GM18858 (cell line): ENCODE data around the gene RALB.
A peak's percentile ranks its signal among the peaks of the same experiment; 100 is the strongest.

Experiments used
- ATAC-seq: cut with Tn5 transposase; IDR thresholded peaks from one replicate; pipeline ENCODE4 v1.9.1; 2021; ENCODE audit not compliant: unreplicated experiment

The RALB gene

DNA sequence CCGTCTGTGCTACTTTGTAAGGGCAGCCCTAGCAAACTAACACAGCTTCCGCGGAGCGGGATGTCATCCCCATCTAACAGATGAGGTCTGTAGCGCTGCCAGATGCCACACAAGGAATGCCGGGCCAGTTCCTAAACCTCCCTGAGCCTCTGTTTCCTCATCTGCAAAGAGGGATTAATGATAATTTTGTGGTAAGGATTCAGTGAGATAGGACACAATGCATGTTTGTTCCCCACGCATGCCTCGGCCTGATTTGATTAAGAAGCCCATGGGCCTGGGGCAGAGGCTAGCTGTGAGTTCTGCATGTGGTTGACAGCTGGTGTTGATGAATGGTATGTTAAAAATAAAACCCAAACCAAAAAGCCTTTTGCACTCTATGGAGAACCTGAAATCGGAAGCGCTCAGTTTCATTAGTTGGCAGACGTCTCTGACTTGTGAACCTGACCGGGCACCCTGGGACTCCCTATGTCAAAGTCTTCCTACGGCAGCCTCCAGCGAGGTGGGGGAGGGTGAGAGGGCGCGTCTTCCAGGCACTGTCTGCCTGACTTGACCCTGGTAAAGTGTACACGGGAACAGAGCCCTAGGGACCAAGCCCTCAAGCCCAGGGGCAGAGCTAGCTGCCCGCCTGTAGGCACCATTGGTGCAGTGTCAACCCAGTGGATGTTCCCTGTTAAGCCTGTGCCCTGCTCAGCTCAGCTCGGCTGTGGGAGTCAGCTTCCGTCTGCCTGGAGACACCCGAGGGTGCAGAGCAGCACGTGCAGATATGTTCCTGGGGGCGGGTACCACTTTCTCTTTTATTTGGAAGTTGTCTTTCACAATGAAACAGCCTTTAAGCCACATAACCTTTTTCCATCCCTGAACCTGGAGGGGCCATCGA, 78.5 kb downstream of the RALB start:
- ATAC-seq = no peak

DNA sequence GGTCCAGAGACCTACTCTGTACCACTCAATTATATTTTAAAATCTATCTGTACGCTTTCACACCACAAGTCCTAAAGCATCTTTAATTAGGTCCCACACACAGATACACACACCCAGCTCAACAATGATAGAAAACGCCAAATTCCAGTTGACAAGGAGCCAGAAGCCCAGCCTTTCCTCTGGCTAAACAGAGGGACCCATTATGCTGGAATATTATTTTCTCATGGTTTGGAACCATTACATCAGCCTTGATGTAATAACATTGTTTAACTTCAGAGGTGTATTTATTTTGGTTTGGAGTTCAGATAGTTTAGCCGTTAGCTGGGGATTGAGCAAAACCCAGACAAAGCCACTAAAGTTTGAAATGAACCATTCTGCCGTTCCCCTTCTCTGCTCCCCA, 79.3 kb downstream of the RALB start:
- no peak for ATAC-seq

- no peak for ATAC-seq
These were observed 79.7 kb downstream of the RALB start for GRCh38 chr2:120332384-120332783.

DNA sequence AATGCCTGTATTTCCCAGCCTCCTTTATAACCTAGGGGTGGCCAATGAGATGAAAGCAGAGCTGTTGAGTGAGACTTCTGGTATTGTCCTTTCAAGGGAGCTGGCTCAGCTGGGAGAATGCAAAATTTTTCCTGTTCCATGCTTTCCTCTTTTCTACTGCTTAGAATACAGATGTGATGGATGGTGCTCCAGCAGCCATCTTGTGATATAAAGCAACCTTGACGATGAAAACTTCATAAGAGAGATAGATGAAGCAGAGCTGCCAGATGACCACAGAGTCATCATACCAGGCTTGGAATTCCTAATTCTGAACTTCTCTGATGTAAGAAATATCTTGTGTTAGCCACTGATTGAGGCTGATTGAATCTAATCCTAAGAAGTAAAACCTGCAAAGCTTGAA, 81.4 kb downstream of the RALB start:
- ATAC-seq = no peak

- no peak for ATAC-seq
These were observed 84.1 kb downstream of the RALB start for GRCh38 chr2:120336749-120337148.

- no peak for ATAC-seq
These were observed 85.4 kb downstream of the RALB start for GRCh38 chr2:120338015-120338414.

GRCh38 chr2:120341977-120342376, 89.3 kb downstream of the RALB start:
- no peak for ATAC-seq

GRCh38 chr2:120342446-120342845, 89.8 kb downstream of the RALB start:
- no peak for ATAC-seq

GRCh38 chr2:120343100-120343432, 90.4 kb downstream of the RALB start:
- ATAC-seq = no peak

DNA sequence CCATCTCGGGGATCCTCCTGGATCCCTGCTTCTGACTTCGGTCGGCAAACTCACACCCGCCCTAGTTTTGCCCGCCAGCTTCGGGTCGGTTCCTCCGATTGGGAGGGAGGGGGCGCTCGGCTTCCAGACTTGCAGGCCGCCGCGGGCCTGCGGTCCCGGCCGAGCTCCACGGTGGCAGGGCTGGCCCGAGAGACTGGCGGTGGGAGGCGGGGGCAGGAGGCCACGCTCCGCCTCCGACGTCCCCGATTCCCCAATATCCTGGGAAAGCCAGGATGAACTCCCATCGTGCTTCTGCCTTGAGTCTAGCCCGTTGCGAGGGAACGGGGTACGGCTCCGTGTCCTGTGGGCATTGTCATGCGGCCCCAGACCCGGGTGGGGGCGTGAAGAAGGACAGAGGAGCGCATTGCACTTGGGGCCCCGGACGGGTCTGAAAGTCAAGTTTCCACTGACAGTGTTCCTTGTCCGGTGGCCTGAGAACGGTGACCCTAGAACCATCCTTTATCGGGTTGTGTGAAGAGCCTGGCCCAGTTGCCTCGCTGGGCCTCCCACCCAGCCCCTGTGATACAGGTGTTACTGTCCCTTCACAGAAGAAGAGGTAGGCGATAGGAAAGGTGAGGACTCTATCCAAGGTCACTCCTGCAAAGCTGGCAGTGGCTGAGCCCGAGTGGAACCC, 90.9 kb downstream of the RALB start:
- ATAC-seq = peak; percentile 49
